IPS-18a (cell line): ENCODE measurements around the gene PLOD2.

Experiments used
- H3K27ac ChIP-seq: one replicate; pipeline ENCODE4 v1.5.1; 2013; ENCODE audit warnings: low read length
- H3K27me3 ChIP-seq: one replicate; pipeline ENCODE4 v1.6.1; 2013; ENCODE audit warnings: mild to moderate bottlenecking, low read length; ENCODE audit not compliant: control insufficient read depth, insufficient read depth
- H3K36me3 ChIP-seq: one replicate; pipeline ENCODE4 v1.6.1; 2013; ENCODE audit warnings: low read depth, low read length; ENCODE audit not compliant: control insufficient read depth
- H3K4me1 ChIP-seq: one replicate; pipeline ENCODE4 v1.6.1; 2013; ENCODE audit warnings: low read depth, low read length; ENCODE audit not compliant: control insufficient read depth
- H3K4me3 ChIP-seq: one replicate; pipeline ENCODE4 v1.5.1; 2013; ENCODE audit warnings: low read length
- H3K9ac ChIP-seq: one replicate; pipeline ENCODE4 v1.6.1; 2013; ENCODE audit warnings: mild to moderate bottlenecking, low read length, moderate library complexity
- H3K9me3 ChIP-seq: one replicate; pipeline ENCODE4 v1.6.1; 2013; ENCODE audit warnings: low read depth, low read length; ENCODE audit not compliant: control insufficient read depth

Gene PLOD2

DNA sequence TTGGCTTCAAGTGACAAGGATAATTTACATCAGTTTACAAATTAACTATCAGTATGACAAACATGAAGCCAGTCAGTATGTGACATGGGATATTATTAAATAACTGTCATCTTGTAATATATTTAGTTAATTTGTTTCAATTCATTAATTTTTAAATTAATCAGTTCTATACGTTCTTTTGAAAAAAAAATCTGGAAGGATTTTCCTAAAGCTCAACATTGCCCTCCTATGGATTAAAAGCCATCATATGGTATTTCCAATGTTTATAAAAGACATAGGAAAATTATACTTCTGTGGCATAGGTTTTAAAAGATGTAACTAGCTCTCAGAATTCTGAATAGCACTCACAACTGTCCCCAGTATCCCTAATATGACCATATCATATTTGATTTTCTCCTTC, 134.4 kb downstream of the PLOD2 start:
- Histone ChIP-seq H3K36me3 (no peaks in the 10 kb centered on the region), H3K4me3 (no peak overlapping the region), H3K27ac (no peak overlapping the region), H3K9me3 (peaks cover 2% of the 10 kb centered on the region), H3K4me1 (no peaks in the 10 kb centered on the region), H3K27me3 (no peaks in the 10 kb centered on the region), H3K9ac (no peak overlapping the region)

DNA sequence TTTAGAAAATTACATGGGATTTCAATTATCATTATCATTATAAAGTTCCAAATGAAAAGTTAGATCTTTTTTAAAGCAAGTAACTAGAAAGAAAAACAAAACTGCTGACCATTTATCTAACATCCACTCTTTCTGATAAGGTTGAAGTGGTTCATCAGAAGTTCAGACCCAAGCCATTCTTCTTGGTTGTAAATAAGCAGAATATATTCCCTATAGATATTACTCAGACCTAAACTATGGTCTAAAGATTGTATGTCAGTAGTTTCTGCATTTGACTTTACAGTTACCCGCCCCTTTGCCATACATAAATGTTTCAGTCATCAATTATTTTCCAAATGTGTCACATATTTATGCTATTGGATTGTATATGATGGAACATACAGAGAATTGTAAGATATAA, 136.7 kb downstream of the PLOD2 start:
- H3K9ac ChIP-seq: no peak overlapping the region
- no peak overlapping the region for H3K27ac ChIP-seq
- no peaks in the 10 kb centered on the region for H3K4me1 ChIP-seq
- no peak overlapping the region for H3K4me3 ChIP-seq
- no peaks in the 10 kb centered on the region for H3K36me3 ChIP-seq
- no peaks in the 10 kb centered on the region for H3K27me3 ChIP-seq
- no peaks in the 10 kb centered on the region for H3K9me3 ChIP-seq

DNA sequence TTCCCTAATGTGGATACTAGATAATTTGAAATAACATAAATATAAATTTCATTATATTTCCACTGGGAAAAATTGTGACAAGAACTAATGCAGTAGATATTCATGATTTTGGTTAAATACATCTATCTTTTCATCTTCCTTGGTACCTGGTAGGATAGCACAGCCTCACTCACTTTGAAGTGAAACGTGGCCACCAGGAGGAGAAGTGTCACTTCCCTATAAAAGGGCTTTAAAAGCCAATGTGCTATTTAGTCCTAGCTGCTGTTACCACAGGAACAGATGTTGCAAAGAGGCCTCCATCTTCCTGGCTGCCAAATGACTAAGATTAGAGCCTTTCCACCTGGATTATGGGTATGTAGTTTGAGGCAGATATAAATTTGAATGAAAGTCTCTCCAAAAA, 140.0 kb downstream of the PLOD2 start:
- Histone ChIP-seq H3K9me3 (no peaks in the 10 kb centered on the region), H3K36me3 (no peaks in the 10 kb centered on the region), H3K4me3 (no peak overlapping the region), H3K4me1 (no peaks in the 10 kb centered on the region), H3K27ac (no peak overlapping the region), H3K9ac (no peak overlapping the region), H3K27me3 (no peaks in the 10 kb centered on the region)

DNA sequence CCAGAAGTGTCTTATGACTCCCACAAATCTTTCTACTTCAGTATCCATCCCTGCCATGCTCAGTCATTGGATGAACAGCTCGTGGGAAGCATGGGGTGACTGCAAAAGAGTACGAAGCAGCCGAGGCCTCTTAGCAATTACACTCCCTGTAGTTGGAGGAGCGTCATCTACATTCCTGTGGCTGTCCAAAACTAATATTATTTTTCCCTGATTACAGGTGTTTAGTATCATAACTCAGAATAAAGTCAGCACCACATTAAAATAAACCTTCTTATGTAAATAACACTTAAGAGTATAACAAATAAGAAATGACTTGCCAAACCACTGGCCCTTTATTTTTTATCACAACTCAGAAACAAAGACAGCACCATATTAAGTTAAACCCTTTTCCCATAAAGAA, 141.5 kb downstream of the PLOD2 start:
- no peaks in the 10 kb centered on the region for H3K4me1 ChIP-seq
- H3K27ac ChIP-seq: no peak overlapping the region
- H3K4me3 ChIP-seq: no peak overlapping the region
- no peak overlapping the region for H3K9ac ChIP-seq
- no peaks in the 10 kb centered on the region for H3K36me3 ChIP-seq
- H3K27me3 ChIP-seq: no peaks in the 10 kb centered on the region
- H3K9me3 ChIP-seq: no peaks in the 10 kb centered on the region
